Measurements from ENCODE around the gene TRAF4.

DNA sequence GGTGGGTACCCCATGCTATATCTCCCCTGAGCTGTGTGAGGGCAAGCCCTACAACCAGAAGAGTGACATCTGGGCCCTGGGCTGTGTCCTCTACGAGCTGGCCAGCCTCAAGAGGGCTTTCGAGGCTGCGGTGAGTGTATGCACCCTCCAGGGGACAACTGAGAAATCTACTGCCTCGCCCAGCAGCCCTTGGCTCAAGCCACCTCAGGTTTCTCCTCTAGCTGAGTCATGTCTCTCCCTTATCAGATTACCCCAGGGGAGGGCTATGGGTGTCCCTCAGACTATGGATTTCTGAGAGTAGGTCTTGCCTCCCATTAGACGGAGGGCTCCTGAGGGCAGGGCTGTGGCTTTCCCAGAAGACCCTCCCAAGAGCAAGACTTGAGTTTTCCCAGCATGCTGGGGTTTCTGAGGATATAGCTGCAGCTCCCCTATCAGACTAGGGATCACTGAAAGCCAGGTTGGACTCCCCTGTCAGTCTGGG is 8.5 kb upstream of the TRAF4 start:
- TF ChIP-seq, protein P1, sequence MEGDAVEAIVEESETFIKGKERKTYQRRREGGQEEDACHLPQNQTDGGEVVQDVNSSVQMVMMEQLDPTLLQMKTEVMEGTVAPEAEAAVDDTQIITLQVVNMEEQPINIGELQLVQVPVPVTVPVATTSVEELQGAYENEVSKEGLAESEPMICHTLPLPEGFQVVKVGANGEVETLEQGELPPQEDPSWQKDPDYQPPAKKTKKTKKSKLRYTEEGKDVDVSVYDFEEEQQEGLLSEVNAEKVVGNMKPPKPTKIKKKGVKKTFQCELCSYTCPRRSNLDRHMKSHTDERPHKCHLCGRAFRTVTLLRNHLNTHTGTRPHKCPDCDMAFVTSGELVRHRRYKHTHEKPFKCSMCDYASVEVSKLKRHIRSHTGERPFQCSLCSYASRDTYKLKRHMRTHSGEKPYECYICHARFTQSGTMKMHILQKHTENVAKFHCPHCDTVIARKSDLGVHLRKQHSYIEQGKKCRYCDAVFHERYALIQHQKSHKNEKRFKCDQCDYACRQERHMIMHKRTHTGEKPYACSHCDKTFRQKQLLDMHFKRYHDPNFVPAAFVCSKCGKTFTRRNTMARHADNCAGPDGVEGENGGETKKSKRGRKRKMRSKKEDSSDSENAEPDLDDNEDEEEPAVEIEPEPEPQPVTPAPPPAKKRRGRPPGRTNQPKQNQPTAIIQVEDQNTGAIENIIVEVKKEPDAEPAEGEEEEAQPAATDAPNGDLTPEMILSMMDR (IDR thresholded peaks at IDR 0.05; ENCODE audit: poor library complexity), result no peak
- no peak for TF ChIP-seq EZH2 (IDR thresholded peaks at IDR 0.05; ENCODE audit: borderline replicate concordance)
